HepG2 (cell line): ENCODE results near the gene CTIF.

Experiments
- LCORL ChIP-seq, 2 experiments: fragments of 450-650 bp in 1 of 2; sonication (generic) in 1 of 2; formaldehyde crosslinking in 1 of 2; IDR thresholded peaks; 2 replicates each; pipeline versions ENCODE4 v1.5.0 to v1.6.1; 2017 to 2020; ENCODE audit warnings: antibody characterized with exemption in 1 of 2, missing genetic modification reagents in 1 of 2
- MAZ ChIP-seq, 2 experiments: sonication (generic) in 1 of 2; formaldehyde crosslinking in 1 of 2; IDR thresholded peaks; 2 replicates each; pipeline versions ENCODE4 v1.5.0 to v1.6.1; 2012 to 2020; ENCODE audit warnings: low read depth in 2 of 2, mild to moderate bottlenecking in 2 of 2, borderline replicate concordance in 1 of 2, improper control_type of control experiment in 1 of 2, low read length in 1 of 2, missing genetic modification reagents in 1 of 2, moderate library complexity in 1 of 2
- SOX13 ChIP-seq, 3 experiments: fragments of 450-650 bp in 1 of 3; sonication (generic) in 1 of 3; formaldehyde crosslinking in 1 of 3; IDR thresholded peaks in 2 of 3; conservative IDR thresholded peaks in 1 of 3; 2 replicates each; pipeline versions ENCODE4 v1.5.0 to v1.6.1; 2016 to 2020; ENCODE audit warnings: antibody characterized with exemption in 1 of 3, mild to moderate bottlenecking in 1 of 3, missing compliant biosample characterization in 1 of 3, missing genetic modification reagents in 1 of 3, moderate library complexity in 1 of 3
- XRCC5 ChIP-seq: fragments of 200-400 bp; formaldehyde crosslinking; optimal IDR thresholded peaks from 2 replicates; pipeline ENCODE3; 2017; ENCODE audit warnings: mild to moderate bottlenecking, low read length
- TF ChIP-seq, protein P1 (sequence below): sonication (generic); formaldehyde crosslinking; IDR thresholded peaks from 2 replicates; pipeline ENCODE4 v1.4.0; 2020; ENCODE audit warnings: missing genetic modification reagents
- TF ChIP-seq, protein P2 (sequence below): sonication (generic); formaldehyde crosslinking; conservative IDR thresholded peaks from 2 replicates; pipeline ENCODE4 v1.4.0; 2020; ENCODE audit warnings: missing genetic modification reagents

DNA sequence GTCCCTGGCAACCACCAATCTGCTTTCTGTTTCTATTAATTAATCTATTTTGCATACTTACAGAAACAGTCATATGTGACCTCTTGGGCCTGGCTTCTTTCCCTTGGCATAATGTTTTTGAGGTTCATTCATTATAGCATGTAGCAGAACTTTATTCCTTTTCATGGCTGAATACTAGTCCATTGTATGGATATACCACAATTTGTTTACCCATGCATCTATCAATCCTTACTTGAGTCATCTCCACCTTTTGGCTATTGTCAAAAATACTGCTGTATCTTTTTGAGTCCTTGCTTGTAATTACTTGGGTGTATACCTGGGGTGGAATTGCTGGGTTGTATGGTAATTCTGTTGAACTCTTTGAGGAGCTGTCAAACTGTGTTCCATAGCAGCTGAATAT, 126.8 kb downstream of the CTIF start:
- TF ChIP-seq, protein P1, sequence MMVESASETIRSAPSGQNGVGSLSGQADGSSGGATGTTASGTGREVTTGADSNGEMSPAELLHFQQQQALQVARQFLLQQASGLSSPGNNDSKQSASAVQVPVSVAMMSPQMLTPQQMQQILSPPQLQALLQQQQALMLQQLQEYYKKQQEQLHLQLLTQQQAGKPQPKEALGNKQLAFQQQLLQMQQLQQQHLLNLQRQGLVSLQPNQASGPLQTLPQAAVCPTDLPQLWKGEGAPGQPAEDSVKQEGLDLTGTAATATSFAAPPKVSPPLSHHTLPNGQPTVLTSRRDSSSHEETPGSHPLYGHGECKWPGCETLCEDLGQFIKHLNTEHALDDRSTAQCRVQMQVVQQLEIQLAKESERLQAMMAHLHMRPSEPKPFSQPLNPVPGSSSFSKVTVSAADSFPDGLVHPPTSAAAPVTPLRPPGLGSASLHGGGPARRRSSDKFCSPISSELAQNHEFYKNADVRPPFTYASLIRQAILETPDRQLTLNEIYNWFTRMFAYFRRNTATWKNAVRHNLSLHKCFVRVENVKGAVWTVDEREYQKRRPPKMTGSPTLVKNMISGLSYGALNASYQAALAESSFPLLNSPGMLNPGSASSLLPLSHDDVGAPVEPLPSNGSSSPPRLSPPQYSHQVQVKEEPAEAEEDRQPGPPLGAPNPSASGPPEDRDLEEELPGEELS: no peak
- no peak for TF ChIP-seq LCORL (IDR thresholded peaks at IDR 0.05)
- no peak for TF ChIP-seq LCORL (CRISPR knock-in tag; IDR thresholded peaks at IDR 0.05)
- no peak for TF ChIP-seq MAZ (IDR thresholded peaks at IDR 0.05; ENCODE audit: borderline replicate concordance, low read depth, low read length)
- no peak for TF ChIP-seq MAZ (CRISPR knock-in tag; IDR thresholded peaks at IDR 0.05; ENCODE audit: low read depth)
- no peak for TF ChIP-seq SOX13 (IDR thresholded peaks at IDR 0.05)
- TF ChIP-seq SOX13 (CRISPR knock-in tag; conservative IDR thresholded peaks at IDR 0.05 in 1 of 2, IDR thresholded peaks at IDR 0.05 in 1 of 2): no peak
- no peak for TF ChIP-seq XRCC5
- TF ChIP-seq, protein P2, sequence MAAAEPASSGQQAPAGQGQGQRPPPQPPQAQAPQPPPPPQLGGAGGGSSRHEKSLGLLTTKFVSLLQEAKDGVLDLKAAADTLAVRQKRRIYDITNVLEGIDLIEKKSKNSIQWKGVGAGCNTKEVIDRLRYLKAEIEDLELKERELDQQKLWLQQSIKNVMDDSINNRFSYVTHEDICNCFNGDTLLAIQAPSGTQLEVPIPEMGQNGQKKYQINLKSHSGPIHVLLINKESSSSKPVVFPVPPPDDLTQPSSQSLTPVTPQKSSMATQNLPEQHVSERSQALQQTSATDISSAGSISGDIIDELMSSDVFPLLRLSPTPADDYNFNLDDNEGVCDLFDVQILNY (CRISPR knock-in tag): no peak
